Thoracic aorta (tissue), 2 donors: ENCODE measurements around the gene CR2. TPM values are rescaled to one million over a fixed set of nuclear protein-coding genes. Genes with fewer than 3 reads are reported as not detected.

Experiments
- ATAC-seq: fragments of 150-250 bp; one replicate; pipeline ENCODE4 v1.8.0; 2017; ENCODE audit warnings: low read depth; ENCODE audit not compliant: insufficient number of reproducible peaks, low FRiP score
- DNase-seq: peaks from one replicate; pipeline ENCODE4 v3.0.0-alpha.2; 2020; ENCODE audit warnings: low spot score
- H3K27ac ChIP-seq, 2 donors: fragments of 200-600 bp; sonication (generic); 1 replicate in 1 of 2; 2 replicates in 1 of 2; pipeline ENCODE4 v1.5.1; 2016; ENCODE audit warnings: mild to moderate bottlenecking in 2 of 2, moderate library complexity in 2 of 2
- H3K27me3 ChIP-seq: fragments of 200-600 bp; sonication (generic); replicated peaks from 2 replicates; pipeline ENCODE4 v1.6.0; 2016; ENCODE audit warnings: mild to moderate bottlenecking; ENCODE audit not compliant: insufficient read depth
- H3K36me3 ChIP-seq: fragments of 200-600 bp; sonication (generic); one replicate; pipeline ENCODE4 v1.5.1; 2016
- H3K4me1 ChIP-seq, 2 donors: fragments of 200-600 bp; sonication (generic); 1 replicate in 1 of 2; 2 replicates in 1 of 2; pipeline versions ENCODE4 v1.5.1 to v1.6.0; 2016; ENCODE audit warnings: low read depth in 2 of 2, mild to moderate bottlenecking in 1 of 2; ENCODE audit not compliant: control insufficient read depth in 1 of 2
- H3K4me3 ChIP-seq: fragments of 200-600 bp; sonication (generic); 2 replicates; pipeline ENCODE4 v1.5.1; 2016; ENCODE audit warnings: mild to moderate bottlenecking
- H3K9me3 ChIP-seq: fragments of 200-600 bp; sonication (generic); 2 replicates; pipeline ENCODE4 v1.5.1; 2016
- total RNA-seq, 2 donors: library from RNA; depleted of rRNA; stranded (reverse); fragments of >200 nt; gene quantifications; one replicate each; pipeline versions ENCODE4 v1.1.0 to v1.2.3, GENCODE V29; 2016
- TF ChIP-seq, protein P1 (sequence below): fragments of 200-600 bp; sonication (generic); IDR thresholded peaks from one replicate; pipeline ENCODE4 v1.5.1; 2019; ENCODE audit warnings: antibody characterized with exemption

CR2 gene
- total RNA-seq, 2 donors from 2014 or later, result 0.21 TPM; not detected in 1

DNA sequence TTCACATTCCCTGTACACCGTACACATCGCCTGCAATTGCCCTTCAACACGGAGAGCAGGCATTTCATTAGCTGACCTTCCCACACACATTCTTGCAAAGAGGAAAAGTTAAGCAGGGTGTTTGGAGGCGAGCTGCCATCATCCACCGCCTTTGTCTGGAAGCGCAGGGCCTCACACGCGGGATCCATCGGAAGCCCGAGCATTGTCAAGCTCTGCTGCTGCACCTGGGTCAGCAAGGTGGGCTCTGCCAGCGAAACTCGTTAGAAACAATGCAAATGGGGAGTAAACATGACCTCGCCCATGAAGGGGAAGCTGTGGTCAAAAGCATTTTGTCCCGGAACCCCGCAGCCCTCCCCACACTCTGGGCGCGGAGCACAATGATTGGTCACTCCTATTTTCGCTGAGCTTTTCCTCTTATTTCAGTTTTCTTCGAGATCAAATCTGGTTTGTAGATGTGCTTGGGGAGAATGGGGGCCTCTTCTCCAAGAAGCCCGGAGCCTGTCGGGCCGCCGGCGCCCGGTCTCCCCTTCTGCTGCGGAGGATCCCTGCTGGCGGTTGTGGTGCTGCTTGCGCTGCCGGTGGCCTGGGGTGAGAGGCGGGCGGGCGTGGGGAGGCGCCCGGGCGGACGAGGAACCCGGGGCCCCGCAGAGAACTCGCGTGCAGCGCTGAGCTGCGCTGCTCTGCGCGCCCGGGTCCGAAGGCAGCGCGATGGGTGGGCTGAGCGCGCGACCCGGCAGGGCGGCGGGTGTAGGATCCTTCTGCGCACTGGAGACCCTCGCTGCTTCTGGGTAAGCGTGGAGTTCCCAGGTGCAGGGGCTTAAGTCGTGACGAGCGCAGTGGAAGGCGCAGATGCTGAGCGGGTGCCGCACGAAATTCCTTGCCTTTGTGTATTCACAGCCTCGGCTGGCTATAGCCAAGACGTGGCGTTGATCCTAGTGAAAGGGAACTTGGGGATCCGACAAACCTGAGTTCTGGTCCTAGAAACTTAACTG, 42.0 kb downstream of the CR2 start, which contains the start of gene CR1:
Gene CR1 (plus strand): TSS at position 357 of the 992 bp plus-strand sequence. CDS start 111 bp downstream, at position 468.
- Histone ChIP-seq H3K27me3 (no peaks in the 10 kb centered on the region), H3K4me1 (no peaks in the 10 kb centered on the region), H3K9me3 (no peaks in the 10 kb centered on the region), H3K36me3 (no peaks in the 10 kb centered on the region), H3K27ac (no peak within 1 kb of the TSS), H3K4me3 (peak within 1 kb of the TSS; percentile 67)
- ATAC-seq (no peak), DNase-seq (no peak)
- TF ChIP-seq, protein P1, sequence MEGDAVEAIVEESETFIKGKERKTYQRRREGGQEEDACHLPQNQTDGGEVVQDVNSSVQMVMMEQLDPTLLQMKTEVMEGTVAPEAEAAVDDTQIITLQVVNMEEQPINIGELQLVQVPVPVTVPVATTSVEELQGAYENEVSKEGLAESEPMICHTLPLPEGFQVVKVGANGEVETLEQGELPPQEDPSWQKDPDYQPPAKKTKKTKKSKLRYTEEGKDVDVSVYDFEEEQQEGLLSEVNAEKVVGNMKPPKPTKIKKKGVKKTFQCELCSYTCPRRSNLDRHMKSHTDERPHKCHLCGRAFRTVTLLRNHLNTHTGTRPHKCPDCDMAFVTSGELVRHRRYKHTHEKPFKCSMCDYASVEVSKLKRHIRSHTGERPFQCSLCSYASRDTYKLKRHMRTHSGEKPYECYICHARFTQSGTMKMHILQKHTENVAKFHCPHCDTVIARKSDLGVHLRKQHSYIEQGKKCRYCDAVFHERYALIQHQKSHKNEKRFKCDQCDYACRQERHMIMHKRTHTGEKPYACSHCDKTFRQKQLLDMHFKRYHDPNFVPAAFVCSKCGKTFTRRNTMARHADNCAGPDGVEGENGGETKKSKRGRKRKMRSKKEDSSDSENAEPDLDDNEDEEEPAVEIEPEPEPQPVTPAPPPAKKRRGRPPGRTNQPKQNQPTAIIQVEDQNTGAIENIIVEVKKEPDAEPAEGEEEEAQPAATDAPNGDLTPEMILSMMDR, result no peak

DNA sequence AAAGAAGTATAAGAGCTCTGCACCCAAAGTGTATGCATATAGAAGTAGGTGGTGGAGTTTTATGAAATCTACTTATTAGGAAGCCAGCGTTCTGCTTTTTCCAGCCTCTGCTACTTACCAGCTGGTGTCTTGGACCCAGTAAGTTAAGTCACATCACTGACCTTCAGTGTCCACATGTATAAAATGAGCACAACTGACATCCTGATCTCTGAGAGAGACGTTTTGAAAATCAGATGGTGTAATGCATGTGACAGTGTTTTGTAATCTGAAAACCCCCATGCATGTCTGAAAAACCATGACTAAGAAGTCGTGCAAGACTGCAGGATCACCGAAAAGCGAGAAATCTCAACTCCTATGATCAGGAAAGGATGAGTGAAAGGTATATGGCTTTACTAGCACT, 43.8 kb downstream of the CR2 start:
- Histone ChIP-seq H3K4me3 (no peak overlapping the region), H3K9me3 (no peaks in the 10 kb centered on the region), H3K27me3 (no peaks in the 10 kb centered on the region), H3K27ac (no peak overlapping the region), H3K36me3 (no peaks in the 10 kb centered on the region), H3K4me1 (no peaks in the 10 kb centered on the region)
- TF ChIP-seq, protein P1, result no peak
- ATAC-seq (no peak), DNase-seq (no peak)

DNA sequence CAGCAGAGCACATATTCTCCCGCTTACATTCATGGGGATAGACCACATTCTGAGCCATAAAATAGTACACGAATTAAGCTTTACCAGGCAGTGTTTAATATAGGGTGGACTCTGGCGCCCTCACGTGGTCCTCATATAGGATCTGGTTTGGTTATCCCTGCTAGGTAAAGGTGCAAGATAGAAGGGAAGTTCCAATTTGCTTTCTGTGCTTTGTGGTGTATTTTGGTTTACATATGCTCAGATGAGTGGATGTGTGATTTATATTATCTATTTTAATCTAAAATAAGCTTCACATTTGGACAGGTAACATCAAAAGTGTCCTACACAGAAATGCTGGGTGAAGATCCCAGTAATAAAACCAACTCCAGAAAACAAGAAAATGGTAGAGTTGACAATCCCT, 45.4 kb downstream of the CR2 start:
- no peaks in the 10 kb centered on the region for H3K4me1 ChIP-seq
- TF ChIP-seq, protein P1, result peak; percentile 31
- no peaks in the 10 kb centered on the region for H3K36me3 ChIP-seq
- no peaks in the 10 kb centered on the region for H3K9me3 ChIP-seq
- no peak overlapping the region for H3K27ac ChIP-seq
- H3K27me3 ChIP-seq, result no peaks in the 10 kb centered on the region
- no peak overlapping the region for H3K4me3 ChIP-seq
- ATAC-seq (no peak), DNase-seq (no peak)

DNA sequence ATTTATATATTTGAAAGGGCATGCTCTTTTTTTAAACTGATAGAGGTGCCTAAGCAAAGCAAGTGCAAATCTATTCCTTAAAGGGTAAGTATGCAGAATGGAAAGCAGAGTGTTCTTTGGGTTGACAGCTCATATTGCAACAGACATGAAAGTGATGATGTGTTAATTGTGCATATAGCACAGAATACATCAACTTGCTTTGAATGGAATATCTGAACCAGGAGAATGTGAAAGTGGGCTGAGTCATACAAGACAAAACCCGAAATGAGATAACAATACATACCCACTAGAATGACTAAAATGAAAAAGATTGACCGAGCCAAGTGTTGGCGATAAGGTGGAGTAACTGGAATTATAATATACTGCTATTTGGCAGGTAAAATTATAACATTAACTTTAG, 46.2 kb downstream of the CR2 start:
- DNase-seq (no peak), ATAC-seq (no peak)
- TF ChIP-seq, protein P1, result no peak
- Histone ChIP-seq H3K4me3 (no peak overlapping the region), H3K4me1 (no peaks in the 10 kb centered on the region), H3K9me3 (no peaks in the 10 kb centered on the region), H3K27me3 (no peaks in the 10 kb centered on the region), H3K27ac (no peak overlapping the region), H3K36me3 (no peaks in the 10 kb centered on the region)

DNA sequence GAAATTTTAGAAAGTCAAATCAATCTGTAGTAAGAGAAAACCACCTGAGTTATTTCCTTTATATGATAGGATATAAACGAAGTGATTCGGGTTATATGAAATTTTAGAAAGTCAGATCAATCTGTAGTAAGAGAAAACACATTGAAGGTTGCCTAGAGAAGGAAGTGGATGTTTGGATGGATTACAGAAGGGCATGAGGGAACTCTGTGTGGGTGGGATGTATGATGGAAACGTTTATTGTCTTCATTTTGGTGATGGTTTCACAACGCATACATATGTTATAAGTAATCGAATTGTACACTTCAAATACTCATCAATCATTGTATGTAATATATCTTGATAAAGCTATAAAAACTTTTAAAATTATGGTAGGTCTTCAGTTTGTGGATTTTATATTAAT, 46.9 kb downstream of the CR2 start:
- no peaks in the 10 kb centered on the region for H3K9me3 ChIP-seq
- no peak overlapping the region for H3K4me3 ChIP-seq
- H3K27me3 ChIP-seq, result no peaks in the 10 kb centered on the region
- H3K36me3 ChIP-seq, result no peaks in the 10 kb centered on the region
- TF ChIP-seq, protein P1, result no peak
- H3K4me1 ChIP-seq, result no peaks in the 10 kb centered on the region
- no peak overlapping the region for H3K27ac ChIP-seq
- ATAC-seq (no peak), DNase-seq (no peak)
